ENCODE data around the gene PITX3.

DNA sequence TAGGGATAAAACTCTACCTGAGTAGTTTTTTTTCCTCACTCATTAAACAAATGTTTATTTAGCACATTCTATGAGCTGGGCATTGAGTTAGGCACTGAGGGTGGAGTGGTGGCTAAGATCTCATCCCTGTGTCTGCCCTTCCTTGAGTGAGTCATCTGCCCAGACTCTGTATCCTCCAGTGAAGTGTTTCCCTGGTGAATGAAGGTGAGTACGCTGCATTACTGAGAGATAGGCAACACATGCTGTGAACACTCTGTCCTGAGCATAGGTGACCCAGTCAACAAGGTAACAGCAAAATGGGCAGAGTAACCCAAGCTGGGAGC is 5.8 kb downstream of the PITX3 start:
- TF ChIP-seq, protein P1, sequence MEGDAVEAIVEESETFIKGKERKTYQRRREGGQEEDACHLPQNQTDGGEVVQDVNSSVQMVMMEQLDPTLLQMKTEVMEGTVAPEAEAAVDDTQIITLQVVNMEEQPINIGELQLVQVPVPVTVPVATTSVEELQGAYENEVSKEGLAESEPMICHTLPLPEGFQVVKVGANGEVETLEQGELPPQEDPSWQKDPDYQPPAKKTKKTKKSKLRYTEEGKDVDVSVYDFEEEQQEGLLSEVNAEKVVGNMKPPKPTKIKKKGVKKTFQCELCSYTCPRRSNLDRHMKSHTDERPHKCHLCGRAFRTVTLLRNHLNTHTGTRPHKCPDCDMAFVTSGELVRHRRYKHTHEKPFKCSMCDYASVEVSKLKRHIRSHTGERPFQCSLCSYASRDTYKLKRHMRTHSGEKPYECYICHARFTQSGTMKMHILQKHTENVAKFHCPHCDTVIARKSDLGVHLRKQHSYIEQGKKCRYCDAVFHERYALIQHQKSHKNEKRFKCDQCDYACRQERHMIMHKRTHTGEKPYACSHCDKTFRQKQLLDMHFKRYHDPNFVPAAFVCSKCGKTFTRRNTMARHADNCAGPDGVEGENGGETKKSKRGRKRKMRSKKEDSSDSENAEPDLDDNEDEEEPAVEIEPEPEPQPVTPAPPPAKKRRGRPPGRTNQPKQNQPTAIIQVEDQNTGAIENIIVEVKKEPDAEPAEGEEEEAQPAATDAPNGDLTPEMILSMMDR (IDR thresholded peaks at IDR 0.05), result no peak
- TF ChIP-seq POLR2A (IDR thresholded peaks at IDR 0.05), result no peak

Measured in Peyer's patch (tissue), 4 donors.